DMS 273 (cell line): ENCODE results near the gene BCL7A.
A peak's percentile ranks its signal among the peaks of the same experiment; 100 is the strongest.
"Not testable (repeated sequence)": the region's sequence is repeated elsewhere in the genome, so short reads cannot be mapped to it uniquely, and the experiment has no call there.

Experiments used
- DNase-seq: peaks from one replicate; lab custom pipeline; 2025; ENCODE audit not compliant: unreplicated experiment; lab: John Stamatoyannopoulos, UW

Gene BCL7A

DNA sequence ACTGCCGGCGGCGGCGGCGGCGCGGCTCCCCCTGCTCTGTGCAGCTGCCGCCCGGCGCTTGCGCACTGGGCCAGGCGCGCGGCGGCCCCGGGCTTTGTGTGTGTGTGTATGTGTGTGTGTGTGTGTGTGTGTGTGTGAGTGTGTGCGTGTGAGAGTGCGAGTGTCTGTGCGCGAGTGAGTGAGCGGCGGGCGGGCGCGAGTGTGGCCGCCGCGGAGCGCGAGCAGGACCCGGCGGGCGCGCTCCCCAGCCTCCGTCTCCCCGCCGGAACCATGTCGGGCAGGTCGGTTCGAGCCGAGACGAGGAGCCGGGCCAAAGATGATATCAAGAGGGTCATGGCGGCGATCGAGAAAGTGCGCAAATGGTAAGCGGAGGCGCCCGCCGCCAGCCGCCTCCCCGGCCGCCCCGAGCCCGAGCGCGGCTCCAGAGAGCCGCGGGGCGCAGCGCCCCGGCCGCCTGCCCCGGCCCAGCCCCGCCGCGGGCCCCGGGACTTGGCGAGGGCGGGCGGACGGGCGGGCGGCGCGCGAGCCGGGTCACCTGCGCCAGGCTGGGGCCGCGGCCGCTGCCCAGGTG is at the start of gene BCL7A:
BCL7A (plus strand) TSS at position 63 of the 571 bp plus-strand sequence; CDS start at position 271, 208 bp downstream.
- peak; percentile 76 for DNase-seq

DNA sequence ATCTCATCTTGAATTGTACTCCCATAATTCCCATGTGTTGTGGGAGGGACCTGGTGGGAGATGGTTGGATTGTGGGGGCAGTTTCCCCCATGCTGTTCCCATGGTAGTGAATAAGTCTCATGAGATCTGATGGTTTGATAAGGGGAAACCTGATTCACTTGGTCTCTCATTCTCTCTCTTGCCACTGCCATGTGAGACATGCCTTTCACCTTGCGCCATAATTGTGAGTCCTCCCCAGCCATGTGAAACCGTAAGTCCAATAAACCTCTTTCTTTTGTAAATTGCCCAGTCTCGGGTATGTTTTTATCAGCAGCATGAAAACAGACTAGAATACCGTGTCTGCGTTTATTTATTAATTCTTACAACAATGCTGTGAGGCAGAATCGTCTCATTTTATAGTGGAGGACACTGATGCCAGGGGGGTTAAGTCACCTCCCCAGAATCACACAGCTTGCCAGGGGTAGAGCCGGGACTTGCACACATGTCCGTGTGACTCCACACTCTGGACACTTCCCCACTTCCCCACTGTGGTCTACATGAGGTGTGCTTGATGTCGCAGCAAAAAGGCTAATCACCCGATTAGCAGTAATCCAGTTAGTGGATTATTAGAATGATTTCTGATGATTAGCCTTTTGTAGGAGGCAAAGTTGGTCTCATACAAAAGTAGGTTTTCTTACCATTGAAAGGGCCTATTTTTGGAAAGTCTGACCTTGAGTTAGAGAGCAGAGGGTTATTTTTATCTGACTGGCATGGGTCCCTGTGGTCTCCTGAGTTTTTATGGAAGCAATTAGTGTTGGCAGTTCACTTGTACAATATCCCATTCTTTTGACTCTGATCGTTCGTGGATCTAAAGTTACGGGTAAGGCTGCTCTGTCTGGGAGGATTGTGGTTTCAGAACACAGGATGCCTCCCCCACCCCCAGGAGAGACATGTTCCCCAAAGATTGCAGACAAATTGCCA is 47.4 kb upstream of the BCL7A start:
- DNase-seq: no peak

DNA sequence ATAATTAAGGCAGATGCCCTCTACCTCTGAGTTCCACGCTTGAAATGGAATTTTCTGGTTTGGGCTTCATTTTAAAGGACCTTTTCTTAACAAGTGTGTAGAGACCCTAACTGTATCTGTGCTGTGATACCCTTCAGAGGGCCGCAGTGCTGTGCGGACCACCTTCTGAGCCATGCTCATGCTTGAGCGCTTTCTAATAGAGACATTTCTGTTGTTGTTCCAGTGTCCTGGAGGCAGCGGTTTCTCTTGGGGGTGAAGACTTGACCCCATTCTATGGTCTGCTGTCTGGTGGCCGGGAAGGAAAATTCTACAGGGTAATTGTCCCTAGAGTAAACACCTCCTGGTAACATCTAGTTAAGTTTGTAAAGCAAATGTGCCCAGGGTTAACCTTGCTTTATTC is 46.7 kb upstream of the BCL7A start:
- DNase-seq: no peak

DNA sequence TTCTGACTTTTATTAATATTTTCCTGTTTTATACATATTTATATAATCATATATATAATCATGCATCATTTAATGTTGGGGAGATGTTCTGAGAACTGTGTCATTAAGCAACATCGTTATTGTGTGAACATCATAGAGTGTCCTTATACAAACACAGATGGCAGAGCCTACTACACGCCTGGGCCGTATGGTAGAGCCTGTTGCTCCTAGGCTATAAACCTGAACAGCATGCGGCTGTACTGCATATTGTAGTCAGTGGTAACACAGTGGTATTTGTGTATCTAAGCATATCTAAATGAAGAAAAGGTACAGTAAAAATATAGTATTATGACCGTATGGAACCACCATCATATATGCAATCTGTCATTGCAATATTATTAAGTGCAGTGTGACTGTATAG is 44.7 kb upstream of the BCL7A start:
- DNase-seq: no peak

DNA sequence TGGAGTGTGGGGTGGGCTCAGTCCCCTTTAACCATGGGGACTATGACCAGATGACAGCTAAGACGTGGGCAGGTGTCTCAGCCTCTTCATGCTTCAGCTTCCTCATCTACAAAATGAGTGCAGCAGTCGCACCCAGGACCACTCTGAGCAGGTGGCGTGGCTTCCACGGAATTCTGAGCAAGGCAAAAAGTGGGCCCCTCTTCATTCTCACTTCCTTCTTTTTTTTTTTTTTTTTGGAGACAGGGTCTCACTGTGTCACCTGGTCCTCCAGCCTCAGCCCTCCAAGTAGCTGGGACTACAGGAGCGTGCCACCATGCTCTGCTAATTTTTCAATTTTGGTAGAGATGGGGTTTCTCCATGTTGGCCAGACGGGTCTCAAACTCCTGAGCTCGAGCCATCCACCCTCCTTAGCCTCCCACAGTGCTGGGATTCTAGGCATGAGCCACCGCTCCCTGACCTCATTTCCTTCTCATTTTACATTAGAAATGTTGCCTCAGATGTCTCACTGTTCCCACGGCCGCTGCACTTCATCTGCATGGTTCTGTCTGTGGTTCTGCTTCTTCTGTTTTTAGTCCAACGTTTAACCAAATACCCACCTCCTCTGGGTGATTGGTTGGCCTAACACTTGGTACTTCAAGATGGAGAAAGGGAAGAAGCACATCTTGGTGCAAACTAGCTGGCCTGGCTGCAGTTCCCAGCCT is 41.3 kb upstream of the BCL7A start:
- no peak for DNase-seq

DNA sequence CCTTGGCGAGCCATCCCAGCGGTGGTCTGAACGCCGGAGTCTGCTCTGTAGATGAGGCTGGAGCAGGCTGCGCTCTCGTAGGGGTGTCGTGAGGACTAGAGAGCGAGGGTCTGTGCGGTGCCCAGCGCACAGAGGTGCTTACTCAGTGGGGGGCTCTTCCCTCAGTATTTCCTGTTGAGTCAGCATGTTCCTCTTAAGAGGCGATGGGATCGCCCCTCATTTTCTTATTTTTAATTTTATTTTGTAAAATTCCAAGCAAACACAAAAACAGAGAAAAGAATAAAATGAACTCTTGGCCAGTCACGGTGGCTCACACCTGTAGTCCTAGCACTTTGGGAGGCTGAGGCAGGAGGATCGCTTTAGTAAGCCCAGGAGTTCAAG is 40.8 kb upstream of the BCL7A start:
- DNase-seq: no peak

DNA sequence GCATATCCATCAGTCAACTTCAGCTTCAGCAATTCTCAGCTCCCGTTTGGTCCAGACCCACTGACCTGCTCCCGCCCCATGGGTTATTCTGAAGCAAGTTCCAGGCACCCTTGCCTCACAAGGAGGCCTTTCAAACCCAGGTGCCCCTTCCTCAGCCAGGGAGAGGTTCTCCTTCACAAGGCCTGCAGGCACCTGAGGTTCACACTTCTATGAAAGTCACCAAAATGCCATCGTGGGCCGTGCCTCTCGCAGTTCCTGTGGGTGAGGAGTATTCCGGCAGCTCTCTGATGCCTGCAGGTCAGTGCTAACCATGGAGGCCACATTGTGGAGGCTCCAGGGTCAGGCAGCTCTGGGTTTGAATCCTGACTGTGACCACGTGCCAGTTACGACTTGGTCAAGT is 40.2 kb upstream of the BCL7A start:
- no peak for DNase-seq

DNA sequence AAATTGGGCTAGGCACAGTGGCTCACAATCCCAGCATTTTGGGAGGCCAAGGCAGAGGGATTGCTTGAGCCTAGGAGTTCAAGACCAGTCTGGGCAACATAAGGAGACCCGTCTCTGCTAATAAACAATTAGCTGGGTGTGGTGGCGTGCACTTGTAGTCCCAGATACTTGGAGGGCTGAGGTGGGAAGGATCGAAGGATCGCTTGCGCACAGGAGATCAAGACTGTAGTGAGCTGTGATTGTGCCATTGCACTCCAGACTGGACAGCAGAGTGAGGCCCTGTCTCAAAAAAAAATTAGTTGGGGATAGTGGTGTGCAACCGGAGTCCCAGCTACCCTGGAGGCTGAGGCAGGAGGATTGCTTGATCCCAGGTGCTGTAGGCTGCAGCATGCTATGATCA is 38.7 kb upstream of the BCL7A start:
- no peak for DNase-seq

DNA sequence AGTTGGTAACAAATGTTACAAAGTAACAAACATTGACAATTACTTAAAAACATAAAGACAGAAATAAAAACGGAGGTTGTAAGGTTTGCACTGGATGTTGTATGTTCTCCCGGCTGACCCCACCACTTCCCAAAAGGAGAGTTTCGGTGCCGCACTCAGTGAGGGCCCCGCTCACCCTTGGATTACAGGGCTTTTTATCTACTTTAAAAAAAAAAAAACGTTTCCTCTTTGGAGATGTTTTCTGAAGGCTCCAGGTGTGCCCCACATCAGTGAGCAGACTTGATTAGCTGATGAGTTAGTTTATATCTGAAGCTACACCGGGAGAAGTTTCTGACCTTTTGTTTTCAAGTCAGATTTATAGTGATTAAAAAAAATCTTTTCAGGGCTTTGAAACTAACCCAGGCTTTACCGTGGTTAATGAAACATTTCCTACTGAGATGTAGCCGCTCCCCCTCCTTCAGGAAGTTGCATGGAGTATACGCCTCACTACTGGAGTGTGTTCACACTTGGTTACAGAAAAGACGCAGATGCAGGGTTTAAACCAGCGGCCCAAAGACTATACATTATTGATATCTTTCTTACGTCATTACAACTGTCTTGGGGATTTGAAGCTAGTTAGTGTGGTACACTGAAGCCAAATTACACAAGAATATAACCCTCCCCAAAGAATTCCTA is 38.0 kb upstream of the BCL7A start:
- DNase-seq: no peak

DNA sequence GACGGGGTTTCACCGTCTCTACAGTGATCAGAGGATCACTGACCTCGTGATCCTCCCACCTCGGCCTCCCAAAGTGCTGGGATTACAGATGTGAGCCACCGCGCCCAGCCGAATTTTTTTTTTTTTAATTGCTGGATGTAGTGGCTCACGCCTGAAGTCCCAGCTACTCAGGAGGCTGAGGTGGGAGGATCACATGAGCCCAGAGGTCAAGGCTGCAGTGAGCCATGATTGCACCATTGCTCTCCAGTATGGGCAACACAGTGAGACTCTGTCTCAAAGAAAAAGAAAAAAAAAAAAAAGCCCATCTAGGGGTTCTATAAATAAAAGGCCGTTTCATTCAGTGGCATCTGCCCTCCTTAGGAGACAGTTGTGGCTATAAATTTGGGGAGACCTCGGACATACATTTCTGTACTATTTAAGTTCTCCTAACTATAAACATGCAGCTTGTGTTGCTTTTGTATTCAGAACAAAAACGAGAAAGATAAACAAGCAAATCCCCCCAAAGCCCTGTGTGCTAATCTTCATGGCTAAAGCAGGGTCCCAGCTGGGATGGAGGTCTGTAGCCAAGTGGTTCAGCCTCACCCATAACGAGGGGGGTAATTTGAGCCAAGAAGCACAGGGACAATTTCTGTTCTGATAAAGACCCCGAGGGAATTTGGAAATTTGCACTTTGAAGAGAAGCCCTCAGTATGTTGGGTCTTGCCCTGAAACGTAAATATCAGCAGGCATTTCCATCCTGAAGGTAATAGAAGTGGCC is 35.0 kb upstream of the BCL7A start:
- no peak for DNase-seq

DNA sequence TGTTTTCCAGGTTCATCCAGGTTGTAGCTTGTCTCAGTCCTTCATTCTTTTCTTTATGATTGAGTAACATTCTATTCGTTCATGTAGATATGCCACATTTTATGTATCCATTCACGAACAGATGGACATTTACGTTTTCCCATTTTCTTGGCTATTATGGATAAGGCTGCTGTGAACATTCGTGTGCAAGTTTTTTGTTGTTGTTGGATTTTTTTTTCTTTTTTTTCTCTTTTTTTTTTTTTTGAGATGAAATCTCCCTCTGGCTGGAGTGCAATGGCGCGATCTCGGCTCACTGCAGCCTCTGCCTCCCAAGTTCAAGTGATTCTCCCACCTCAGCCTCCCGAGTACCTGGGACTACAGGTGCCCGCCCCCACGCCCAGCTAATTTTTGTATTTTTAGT is 33.2 kb upstream of the BCL7A start:
- DNase-seq: not testable (repeated sequence)

DNA sequence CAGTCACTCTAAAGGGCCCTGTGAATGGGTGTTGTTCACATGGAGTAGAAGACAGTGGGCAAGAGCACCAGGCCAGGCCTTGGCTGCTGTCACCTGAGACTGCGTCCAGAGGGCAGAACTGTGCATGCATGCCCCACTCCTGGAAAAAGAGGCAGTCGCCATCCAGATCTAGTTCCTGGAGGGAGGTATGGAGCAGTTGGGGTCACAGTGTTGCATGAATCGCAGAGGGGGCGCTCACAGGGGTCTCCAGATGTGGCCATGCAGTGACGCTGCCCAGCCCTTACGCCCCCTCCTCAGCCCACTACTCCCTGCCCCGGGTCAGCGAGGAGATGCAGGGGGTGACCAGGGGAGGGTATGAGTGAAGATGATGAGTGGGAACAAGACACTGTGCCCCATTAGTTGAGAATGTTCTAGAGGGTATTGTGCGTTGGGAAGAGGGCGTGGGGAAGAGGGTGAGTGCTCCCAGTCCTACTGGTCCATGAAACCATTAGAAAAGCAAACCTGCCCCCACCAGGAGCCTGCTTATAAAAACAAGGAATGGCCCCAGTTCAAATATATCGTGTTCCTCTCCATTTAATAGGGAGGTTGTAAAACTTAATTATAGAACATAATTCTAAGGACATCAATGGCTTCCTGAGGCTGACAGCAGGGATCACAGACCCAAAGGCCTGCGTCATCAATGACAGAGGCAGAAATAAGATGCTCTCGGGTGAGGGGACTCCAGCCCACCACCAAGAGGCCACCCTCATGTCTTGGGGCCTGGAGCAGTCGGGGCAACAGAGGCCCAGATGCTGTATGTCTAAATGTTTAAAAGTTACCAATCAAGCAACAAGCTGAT is 32.2 kb upstream of the BCL7A start:
- DNase-seq: no peak

DNA sequence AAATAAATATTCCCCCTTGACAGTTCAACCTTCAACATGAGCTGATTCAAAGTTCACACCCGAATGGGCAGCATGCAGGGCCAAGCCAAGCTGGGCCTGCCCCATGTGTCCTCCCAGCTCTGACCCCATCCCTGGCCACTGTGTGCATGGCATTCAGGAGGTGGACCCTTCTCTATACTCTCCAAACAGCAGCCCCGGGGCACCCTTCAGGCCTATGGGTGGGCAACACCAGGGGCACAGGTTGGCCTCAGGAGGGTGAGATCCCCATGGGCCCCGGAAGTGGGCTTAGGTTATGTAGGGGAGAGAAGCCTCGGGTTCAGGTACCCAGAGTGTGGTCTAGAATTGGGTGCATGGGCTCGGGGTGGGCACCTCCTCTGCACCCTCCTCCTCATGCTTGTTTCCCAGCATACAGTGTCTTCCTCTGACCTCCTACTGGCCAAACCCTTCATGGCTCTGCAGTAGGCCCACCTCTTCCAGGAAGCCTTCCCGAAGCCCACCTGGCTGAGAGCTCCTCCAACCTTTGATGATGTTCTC is 31.5 kb upstream of the BCL7A start:
- no peak for DNase-seq

DNA sequence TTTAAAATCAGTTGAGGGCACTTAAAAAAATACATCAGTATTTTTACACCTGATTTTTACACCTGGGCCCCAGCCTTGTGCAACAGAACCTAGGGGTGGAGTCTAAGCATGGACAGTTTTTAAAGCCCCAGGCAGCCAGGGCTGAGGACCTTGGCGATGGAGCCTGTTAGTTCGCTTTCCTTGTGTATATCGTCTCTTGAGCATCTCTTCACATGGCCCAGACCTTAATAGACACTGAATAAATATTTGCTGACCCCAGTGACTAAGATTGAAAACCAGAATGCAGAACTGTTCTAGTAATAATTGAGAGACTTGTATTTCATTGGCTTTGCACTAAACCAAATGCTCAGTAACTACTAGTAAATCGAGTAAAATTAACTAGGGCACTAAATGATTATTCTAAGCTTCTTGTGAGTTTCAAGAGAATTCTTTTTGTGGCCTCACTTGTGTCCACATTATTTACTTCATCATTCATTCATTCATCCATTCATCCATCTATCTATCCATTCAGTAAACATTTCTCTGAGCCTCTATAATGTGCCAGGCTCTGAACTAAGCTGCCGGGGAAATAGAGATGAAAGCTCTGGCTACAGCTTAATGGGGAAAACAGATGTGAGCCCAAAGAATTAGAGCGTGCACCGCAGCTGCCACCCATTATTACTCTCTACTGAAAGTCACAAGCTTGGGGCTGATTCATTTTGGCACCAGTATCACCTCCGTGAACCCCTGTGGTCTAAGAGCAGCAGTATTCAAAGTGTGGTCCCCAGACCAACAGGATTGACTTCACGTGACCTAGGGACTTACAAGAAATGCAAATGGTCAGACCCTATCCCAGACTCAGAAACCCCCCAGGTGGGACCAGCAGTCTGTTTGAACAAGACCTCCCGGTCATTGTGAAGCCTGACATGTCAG is 30.7 kb upstream of the BCL7A start:
- DNase-seq: peak; percentile 39

DNA sequence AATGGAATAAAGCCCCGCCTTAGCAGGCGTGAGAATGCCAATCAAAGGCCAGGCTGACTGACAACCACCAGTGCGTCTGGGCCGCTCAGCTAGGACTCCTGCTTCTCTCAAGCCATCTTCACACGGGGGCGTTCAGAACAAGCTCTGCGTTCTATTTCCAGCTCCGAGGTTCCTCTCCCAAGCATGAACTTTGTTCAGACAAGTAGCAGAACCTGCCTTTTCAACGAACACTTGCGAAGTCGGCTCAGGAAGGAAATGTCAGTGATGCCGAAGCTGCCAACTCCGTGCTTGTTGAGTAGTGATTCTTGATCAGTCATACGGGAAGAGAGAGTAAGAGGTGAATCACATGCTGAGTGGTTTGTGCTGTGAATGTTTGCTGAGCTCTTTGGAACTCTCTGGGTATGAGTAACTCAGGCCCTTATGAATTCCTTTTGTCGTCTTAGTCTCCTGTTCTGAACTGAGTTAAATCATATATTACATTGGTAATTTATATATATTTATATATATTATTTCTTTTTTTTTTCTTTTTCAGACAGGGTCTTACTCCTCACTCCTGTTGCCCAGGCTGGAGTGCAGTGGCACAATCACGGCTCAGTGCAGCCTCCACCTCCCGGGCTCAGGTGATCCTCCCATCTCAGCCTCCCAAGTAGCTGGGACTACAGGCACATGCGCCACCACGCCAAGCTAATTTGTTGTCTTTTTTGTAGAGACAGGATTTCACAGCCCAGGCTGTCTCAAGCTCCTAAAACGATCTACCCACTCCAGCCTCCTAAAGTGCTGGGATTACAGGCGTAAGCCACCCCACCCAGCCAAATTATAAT is 29.4 kb upstream of the BCL7A start:
- no peak for DNase-seq

DNA sequence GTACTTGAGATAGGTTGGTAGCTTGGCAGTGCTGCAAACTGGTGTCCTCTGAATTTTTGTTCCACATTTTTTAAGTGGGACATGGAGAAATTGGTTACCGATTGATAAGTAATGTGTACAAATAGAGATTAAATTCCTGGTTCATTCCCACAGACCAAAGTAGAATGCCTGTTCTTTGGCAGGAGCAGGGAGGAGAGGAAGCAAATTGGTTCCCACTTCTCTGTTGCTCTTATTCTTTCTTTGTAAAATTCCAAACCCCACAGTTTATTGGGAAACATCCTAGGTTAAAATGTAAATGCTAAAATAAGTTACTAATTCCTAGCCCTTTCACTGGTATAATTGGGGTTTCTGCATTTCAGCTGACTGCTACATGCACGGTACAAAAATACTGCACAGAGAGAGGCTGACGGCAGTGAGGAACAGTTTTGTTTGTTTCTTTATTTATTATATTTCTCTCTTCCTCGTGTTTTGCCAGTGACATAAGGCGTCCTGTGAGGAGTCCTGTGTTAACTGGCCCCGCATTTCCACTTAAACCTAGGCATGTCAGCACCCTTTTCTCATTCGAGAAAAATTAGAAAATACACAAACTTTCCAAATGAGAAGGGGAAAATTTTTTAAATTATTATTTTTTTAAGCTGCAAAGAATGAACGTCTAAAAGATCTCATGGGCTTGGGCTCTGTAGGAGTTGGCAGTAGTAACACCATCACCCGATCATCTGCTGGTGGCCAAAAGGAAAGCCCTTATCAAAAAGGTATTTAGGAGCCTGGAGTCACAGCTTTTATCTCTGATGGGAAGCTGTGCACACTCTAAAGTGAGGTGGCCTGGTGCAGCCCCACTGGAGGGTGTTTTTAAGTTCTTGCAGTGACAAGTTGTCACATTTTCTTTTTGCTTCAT is 25.4 kb upstream of the BCL7A start:
- no peak for DNase-seq
